HepG2 (cell line): ENCODE data around the gene PIK3IP1. TPM values are rescaled to one million over a fixed set of nuclear protein-coding genes. Genes with fewer than 3 reads are reported as not detected.

Experiments used
- HOXD1 ChIP-seq: sonication (generic); formaldehyde crosslinking; IDR thresholded peaks from 2 replicates; pipeline ENCODE4 v1.5.0; 2020; ENCODE audit warnings: missing genetic modification reagents
- ISX ChIP-seq: sonication (generic); formaldehyde crosslinking; conservative IDR thresholded peaks from 2 replicates; pipeline ENCODE4 v1.5.0; 2020; ENCODE audit warnings: missing genetic modification reagents
- RORA ChIP-seq: sonication (generic); formaldehyde crosslinking; IDR thresholded peaks from 2 replicates; pipeline ENCODE4 v1.5.0; 2020; ENCODE audit warnings: mild to moderate bottlenecking, missing genetic modification reagents, moderate library complexity
- ZNF143 ChIP-seq: sonication (generic); formaldehyde crosslinking; IDR thresholded peaks from 2 replicates; pipeline ENCODE4 v1.4.0; 2020; ENCODE audit warnings: missing genetic modification reagents
- ZNF160 ChIP-seq: sonication (generic); formaldehyde crosslinking; IDR thresholded peaks from 2 replicates; pipeline ENCODE4 v1.8.0; 2022; ENCODE audit warnings: mild to moderate bottlenecking, inconsistent platforms, missing genetic modification reagents
- ZNF17 ChIP-seq: sonication (generic); formaldehyde crosslinking; IDR thresholded peaks from 2 replicates; pipeline ENCODE4 v1.5.0; 2020; ENCODE audit warnings: mild to moderate bottlenecking, missing genetic modification reagents
- ZNF264 ChIP-seq: sonication (generic); formaldehyde crosslinking; IDR thresholded peaks from 2 replicates; pipeline ENCODE4 v1.4.0; 2020; ENCODE audit warnings: missing genetic modification reagents
- ZNF33A ChIP-seq: sonication (generic); formaldehyde crosslinking; IDR thresholded peaks from 2 replicates; pipeline ENCODE4 v1.5.1; 2020; ENCODE audit warnings: missing genetic modification reagents, mild to moderate bottlenecking, moderate library complexity, borderline replicate concordance
- ZSCAN30 ChIP-seq: sonication (generic); formaldehyde crosslinking; IDR thresholded peaks from 2 replicates; pipeline ENCODE4 v1.5.0; 2020; ENCODE audit warnings: mild to moderate bottlenecking, missing genetic modification reagents
- polyA plus RNA-seq, 8 experiments: library from polyadenylated mRNA; depleted of rRNA in 3 of 8; stranded (reverse) in 7 of 8; unstranded in 1 of 8; fragments of >200 nt; fragmentation: Illumina TruSeq in 4 of 8; extraction: Trizol in 4 of 8; gene quantifications; 2 replicates each; pipeline versions ENCODE4 v1.2.1 to v1.2.3, GENCODE V29; 2011 to 2016; ENCODE audit warnings: low read depth in 4 of 8, missing spikeins in 1 of 8, mixed read lengths in 1 of 8; ENCODE audit not compliant: insufficient read depth in 1 of 8
- total RNA-seq, 5 experiments: library from RNA; depleted of rRNA; stranded (reverse); fragments of >200 nt; fragmentation: Illumina TruSeq; extraction: Trizol; gene quantifications; 2 replicates each; pipeline ENCODE4 v1.2.3, GENCODE V29; 2016; ENCODE audit warnings: low read depth in 1 of 5
- TF ChIP-seq, protein P1 (sequence below): sonication (generic); formaldehyde crosslinking; IDR thresholded peaks from 2 replicates; pipeline ENCODE4 v1.4.0; 2020; ENCODE audit warnings: missing genetic modification reagents
- TF ChIP-seq, protein P2 (sequence below): sonication (generic); formaldehyde crosslinking; IDR thresholded peaks from 2 replicates; pipeline ENCODE4 v1.5.1; 2020; ENCODE audit warnings: mild to moderate bottlenecking, missing genetic modification reagents
- TF ChIP-seq, protein P3 (sequence below): sonication (generic); formaldehyde crosslinking; IDR thresholded peaks from 2 replicates; pipeline ENCODE4 v1.4.0; 2020; ENCODE audit warnings: missing genetic modification reagents

Gene PIK3IP1
- total and polyA plus RNA-seq, 2 of the 13 experiments (the other 11 are each of a cell fraction or from before 2014, with no cell fraction given) = 1.3 to 2.5 TPM

DNA sequence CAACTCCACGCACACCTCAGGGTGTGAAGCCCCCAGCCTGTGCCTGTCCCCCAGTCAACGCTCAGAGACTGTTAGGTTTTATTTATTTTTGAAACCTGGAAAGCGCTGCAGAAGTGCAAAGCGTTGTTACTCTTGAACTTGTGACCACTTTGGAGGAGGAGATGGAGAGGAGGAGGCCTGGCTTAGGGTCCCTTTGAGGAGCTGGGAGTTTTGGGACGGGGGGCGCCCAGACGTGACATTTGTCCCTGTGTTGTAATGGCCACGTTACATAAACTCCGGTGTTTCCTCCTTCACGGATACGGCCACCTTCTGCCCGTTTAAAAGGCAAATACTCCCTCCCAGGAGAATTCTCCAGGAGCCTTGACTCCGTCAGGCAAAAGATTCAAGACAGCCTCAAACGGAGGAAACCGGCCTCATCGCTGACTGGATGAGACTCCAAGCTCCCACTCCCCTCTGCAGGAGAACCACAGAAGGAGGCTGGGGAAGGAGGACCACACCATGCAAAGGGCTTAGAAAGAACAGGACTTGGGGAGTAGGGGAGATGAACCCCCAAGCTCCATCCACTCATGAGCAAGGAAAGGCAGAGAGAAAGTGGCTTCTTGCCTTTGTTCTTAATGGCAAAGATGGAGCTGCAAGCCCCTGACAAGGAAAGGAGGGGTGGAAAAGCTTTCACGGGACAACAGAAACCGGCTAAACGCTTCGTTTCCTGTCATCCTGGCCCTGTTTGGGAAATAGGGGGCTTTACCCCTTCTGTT, 630 bp downstream of the PIK3IP1 start (continued):
- TF ChIP-seq, protein P1, sequence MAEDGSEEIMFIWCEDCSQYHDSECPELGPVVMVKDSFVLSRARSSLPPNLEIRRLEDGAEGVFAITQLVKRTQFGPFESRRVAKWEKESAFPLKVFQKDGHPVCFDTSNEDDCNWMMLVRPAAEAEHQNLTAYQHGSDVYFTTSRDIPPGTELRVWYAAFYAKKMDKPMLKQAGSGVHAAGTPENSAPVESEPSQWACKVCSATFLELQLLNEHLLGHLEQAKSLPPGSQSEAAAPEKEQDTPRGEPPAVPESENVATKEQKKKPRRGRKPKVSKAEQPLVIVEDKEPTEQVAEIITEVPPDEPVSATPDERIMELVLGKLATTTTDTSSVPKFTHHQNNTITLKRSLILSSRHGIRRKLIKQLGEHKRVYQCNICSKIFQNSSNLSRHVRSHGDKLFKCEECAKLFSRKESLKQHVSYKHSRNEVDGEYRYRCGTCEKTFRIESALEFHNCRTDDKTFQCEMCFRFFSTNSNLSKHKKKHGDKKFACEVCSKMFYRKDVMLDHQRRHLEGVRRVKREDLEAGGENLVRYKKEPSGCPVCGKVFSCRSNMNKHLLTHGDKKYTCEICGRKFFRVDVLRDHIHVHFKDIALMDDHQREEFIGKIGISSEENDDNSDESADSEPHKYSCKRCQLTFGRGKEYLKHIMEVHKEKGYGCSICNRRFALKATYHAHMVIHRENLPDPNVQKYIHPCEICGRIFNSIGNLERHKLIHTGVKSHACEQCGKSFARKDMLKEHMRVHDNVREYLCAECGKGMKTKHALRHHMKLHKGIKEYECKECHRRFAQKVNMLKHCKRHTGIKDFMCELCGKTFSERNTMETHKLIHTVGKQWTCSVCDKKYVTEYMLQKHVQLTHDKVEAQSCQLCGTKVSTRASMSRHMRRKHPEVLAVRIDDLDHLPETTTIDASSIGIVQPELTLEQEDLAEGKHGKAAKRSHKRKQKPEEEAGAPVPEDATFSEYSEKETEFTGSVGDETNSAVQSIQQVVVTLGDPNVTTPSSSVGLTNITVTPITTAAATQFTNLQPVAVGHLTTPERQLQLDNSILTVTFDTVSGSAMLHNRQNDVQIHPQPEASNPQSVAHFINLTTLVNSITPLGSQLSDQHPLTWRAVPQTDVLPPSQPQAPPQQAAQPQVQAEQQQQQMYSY (CRISPR knock-in tag) = no peak
- 0 out of 2 replicates have a peak, but pooled peaks have one; percentile 3 for TF ChIP-seq ZNF160 (CRISPR knock-in tag)
- TF ChIP-seq ZNF33A = peak; percentile 9; the same call in 1 of the 2 replicates
- no peak for TF ChIP-seq RORA (CRISPR knock-in tag)
- TF ChIP-seq ZNF143 (CRISPR knock-in tag) = peak; percentile 14; the same call in 1 of the 2 replicates
- TF ChIP-seq, protein P2, sequence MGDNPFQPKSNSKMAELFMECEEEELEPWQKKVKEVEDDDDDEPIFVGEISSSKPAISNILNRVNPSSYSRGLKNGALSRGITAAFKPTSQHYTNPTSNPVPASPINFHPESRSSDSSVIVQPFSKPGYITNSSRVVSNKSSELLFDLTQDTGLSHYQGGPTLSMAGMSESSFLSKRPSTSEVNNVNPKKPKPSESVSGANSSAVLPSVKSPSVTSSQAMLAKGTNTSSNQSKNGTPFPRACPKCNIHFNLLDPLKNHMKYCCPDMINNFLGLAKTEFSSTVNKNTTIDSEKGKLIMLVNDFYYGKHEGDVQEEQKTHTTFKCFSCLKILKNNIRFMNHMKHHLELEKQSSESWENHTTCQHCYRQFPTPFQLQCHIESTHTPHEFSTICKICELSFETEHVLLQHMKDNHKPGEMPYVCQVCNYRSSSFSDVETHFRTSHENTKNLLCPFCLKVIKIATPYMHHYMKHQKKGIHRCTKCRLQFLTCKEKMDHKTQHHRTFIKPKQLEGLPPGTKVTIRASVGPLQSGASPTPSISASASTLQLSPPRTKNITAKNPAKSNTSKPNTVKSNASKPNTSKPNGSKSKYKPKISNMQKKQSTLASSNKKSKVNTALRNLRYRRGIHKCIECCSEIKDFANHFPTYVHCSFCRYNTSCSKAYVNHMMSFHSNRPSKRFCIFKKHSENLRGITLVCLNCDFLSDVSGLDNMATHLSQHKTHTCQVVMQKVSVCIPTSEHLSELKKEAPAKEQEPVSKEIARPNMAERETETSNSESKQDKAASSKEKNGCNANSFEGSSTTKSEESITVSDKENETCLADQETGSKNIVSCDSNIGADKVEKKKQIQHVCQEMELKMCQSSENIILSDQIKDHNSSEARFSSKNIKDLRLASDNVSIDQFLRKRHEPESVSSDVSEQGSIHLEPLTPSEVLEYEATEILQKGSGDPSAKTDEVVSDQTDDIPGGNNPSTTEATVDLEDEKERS (CRISPR knock-in tag) = peak; percentile 68; the same call in 1 of the 2 replicates
- no peak for TF ChIP-seq ZSCAN30 (CRISPR knock-in tag)
- TF ChIP-seq ISX (CRISPR knock-in tag) = no peak
- TF ChIP-seq ZNF264 = no peak
- no peak for TF ChIP-seq ZNF17 (CRISPR knock-in tag)
- no peak for TF ChIP-seq HOXD1 (CRISPR knock-in tag)
- TF ChIP-seq, protein P3, sequence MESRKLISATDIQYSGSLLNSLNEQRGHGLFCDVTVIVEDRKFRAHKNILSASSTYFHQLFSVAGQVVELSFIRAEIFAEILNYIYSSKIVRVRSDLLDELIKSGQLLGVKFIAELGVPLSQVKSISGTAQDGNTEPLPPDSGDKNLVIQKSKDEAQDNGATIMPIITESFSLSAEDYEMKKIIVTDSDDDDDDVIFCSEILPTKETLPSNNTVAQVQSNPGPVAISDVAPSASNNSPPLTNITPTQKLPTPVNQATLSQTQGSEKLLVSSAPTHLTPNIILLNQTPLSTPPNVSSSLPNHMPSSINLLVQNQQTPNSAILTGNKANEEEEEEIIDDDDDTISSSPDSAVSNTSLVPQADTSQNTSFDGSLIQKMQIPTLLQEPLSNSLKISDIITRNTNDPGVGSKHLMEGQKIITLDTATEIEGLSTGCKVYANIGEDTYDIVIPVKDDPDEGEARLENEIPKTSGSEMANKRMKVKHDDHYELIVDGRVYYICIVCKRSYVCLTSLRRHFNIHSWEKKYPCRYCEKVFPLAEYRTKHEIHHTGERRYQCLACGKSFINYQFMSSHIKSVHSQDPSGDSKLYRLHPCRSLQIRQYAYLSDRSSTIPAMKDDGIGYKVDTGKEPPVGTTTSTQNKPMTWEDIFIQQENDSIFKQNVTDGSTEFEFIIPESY (CRISPR knock-in tag) = no peak
